HEK293 (cell line): ENCODE data around the gene PRUNE1.

Source experiments
- ZFP3 ChIP-seq: fragments of 450-650 bp; formaldehyde crosslinking; IDR thresholded peaks from 2 replicates; pipeline ENCODE4 v1.5.1; 2016; ENCODE audit warnings: low read depth, missing biosample characterization, missing genetic modification characterization
- ZNF654 ChIP-seq: fragments of 450-650 bp; formaldehyde crosslinking; IDR thresholded peaks from 2 replicates; pipeline ENCODE4 v1.5.1; 2016; ENCODE audit warnings: low read depth, missing biosample characterization, missing genetic modification characterization
- ZNF792 ChIP-seq: fragments of 450-650 bp; formaldehyde crosslinking; IDR thresholded peaks from 2 replicates; pipeline ENCODE4 v1.5.1; 2016; ENCODE audit warnings: missing biosample characterization, missing genetic modification characterization
- TF ChIP-seq, protein P1 (sequence below): fragments of 450-650 bp; formaldehyde crosslinking; IDR thresholded peaks from 2 replicates; pipeline ENCODE4 v1.5.1; 2016; ENCODE audit warnings: missing biosample characterization, missing genetic modification characterization

- TF ChIP-seq ZNF792 (tag by site-specific recombination), result no peak
- no peak for TF ChIP-seq ZNF654
- TF ChIP-seq, protein P1, sequence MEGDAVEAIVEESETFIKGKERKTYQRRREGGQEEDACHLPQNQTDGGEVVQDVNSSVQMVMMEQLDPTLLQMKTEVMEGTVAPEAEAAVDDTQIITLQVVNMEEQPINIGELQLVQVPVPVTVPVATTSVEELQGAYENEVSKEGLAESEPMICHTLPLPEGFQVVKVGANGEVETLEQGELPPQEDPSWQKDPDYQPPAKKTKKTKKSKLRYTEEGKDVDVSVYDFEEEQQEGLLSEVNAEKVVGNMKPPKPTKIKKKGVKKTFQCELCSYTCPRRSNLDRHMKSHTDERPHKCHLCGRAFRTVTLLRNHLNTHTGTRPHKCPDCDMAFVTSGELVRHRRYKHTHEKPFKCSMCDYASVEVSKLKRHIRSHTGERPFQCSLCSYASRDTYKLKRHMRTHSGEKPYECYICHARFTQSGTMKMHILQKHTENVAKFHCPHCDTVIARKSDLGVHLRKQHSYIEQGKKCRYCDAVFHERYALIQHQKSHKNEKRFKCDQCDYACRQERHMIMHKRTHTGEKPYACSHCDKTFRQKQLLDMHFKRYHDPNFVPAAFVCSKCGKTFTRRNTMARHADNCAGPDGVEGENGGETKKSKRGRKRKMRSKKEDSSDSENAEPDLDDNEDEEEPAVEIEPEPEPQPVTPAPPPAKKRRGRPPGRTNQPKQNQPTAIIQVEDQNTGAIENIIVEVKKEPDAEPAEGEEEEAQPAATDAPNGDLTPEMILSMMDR (tag by site-specific recombination), result no peak
- TF ChIP-seq ZFP3 (tag by site-specific recombination), result no peak
Measured at GRCh38 chr1:150981805-150982712, 26.2 kb upstream of the PRUNE1 start, which contains the start of gene ANXA9.
